GM12801 (cell line): ENCODE results near the gene CCDC70.

ENCODE experiments used
- CTCF ChIP-seq: IDR thresholded peaks from one replicate; pipeline ENCODE4 v1.5.1; 2011; ENCODE audit warnings: control low read depth; ENCODE audit not compliant: insufficient read length; ENCODE audit errors: extremely low read depth

The CCDC70 gene

GRCh38 chr13:51841732-51842131 is 20.0 kb upstream of the CCDC70 start:
- TF ChIP-seq CTCF = no peak

- TF ChIP-seq CTCF = no peak
Measured at GRCh38 chr13:51843529-51843928, 18.2 kb upstream of the CCDC70 start.

- no peak for TF ChIP-seq CTCF
Measured at GRCh38 chr13:51844862-51845573, 16.8 kb upstream of the CCDC70 start, which contains the start of gene TMEM272. TSS of gene TMEM272 (minus strand) at chr13:51845177. CDS start at chr13:51838530, 6,647 bp downstream.

- TF ChIP-seq CTCF = no peak
Measured at GRCh38 chr13:51845574-51846318, 16.0 kb upstream of the CCDC70 start.

GRCh38 chr13:51846756-51847155 is 15.0 kb upstream of the CCDC70 start:
- no peak for TF ChIP-seq CTCF

- TF ChIP-seq CTCF = no peak
Measured at GRCh38 chr13:51848674-51849073, 13.1 kb upstream of the CCDC70 start.

- no peak for TF ChIP-seq CTCF
Measured at GRCh38 chr13:51849145-51850101, 12.3 kb upstream of the CCDC70 start.
